ENCODE data around the gene TMEM141. TPM values are rescaled to one million over a fixed set of nuclear protein-coding genes. Genes with fewer than 3 reads are reported as not detected.

TMEM141 gene
- total RNA-seq, 2 experiments from 2014 or later = 43.2 to 70.2 TPM

- Histone ChIP-seq H4K20me1 (ENCODE audit: insufficient read depth, low read length) (no peaks in the 10 kb centered on the region), H3K9me2 (ENCODE audit: insufficient read depth, low read length) (no peaks in the 10 kb centered on the region), H3K36me3 (ENCODE audit: insufficient read depth, low read length) (no peaks in the 10 kb centered on the region), H3K4me1 (ENCODE audit: insufficient read depth, low read length, poor library complexity, severe bottlenecking) (peaks cover 14% of the 10 kb centered on the region), H3K4me3 (ENCODE audit: low read depth, low read length, poor library complexity, severe bottlenecking) (no peak overlapping the region), H3K4me2 (ENCODE audit: low read length) (no peak overlapping the region), H2AFZ (ENCODE audit: low read length) (no peak overlapping the region), H3K27ac (ENCODE audit: low read depth, low read length, poor library complexity, severe bottlenecking) (no peak overlapping the region), H3K79me2 (ENCODE audit: insufficient read depth, low read depth, low read length) (no peaks in the 10 kb centered on the region), H3K9me3 (ENCODE audit: low read length) (peaks cover 17% of the 10 kb centered on the region; the same call in 1 of the 2 replicates)
- no peak for TF ChIP-seq EZH2phosphoT487 (IDR thresholded peaks at IDR 0.05; ENCODE audit: borderline replicate concordance, low read depth, low read length)
- TF ChIP-seq CTCF (conservative IDR thresholded peaks at IDR 0.05; ENCODE audit: low read length) = peak; percentile 65
- ChIA-PET POLR2A (no interaction called here), CTCF (ENCODE audit: unreplicated experiment) (interaction anchor here (0.6 kb wide), 1 partner anchor 9 kb away, joined by 4 read pairs; no protein-coding TSS in a partner anchor)
- intact Hi-C loops (cut with micrococcal nuclease; ENCODE audit: unreplicated experiment) = no loop called here
- peak; percentile 51 for DNase-seq (ENCODE audit: low spot score)
- BruUV-seq (replicated peaks) = no TSS peak
These were observed 21.4 kb upstream of the TMEM141 start for GRCh38 chr9:136769710-136770191.

- TF ChIP-seq EZH2phosphoT487 (IDR thresholded peaks at IDR 0.05; ENCODE audit: borderline replicate concordance, low read depth, low read length) = no peak
- no peak for TF ChIP-seq CTCF (conservative IDR thresholded peaks at IDR 0.05; ENCODE audit: low read length)
- no TSS peak for BruUV-seq (replicated peaks)
- Histone ChIP-seq H2AFZ (ENCODE audit: low read length) (no peak overlapping the region), H3K9me3 (ENCODE audit: low read length) (peaks cover 17% of the 10 kb centered on the region; the same call in 1 of the 2 replicates), H3K9me2 (ENCODE audit: insufficient read depth, low read length) (no peaks in the 10 kb centered on the region), H3K4me2 (ENCODE audit: low read length) (no peak overlapping the region), H3K4me1 (ENCODE audit: insufficient read depth, low read length, poor library complexity, severe bottlenecking) (peaks cover 11% of the 10 kb centered on the region), H3K4me3 (ENCODE audit: low read depth, low read length, poor library complexity, severe bottlenecking) (no peak overlapping the region), H3K79me2 (ENCODE audit: insufficient read depth, low read depth, low read length) (no peaks in the 10 kb centered on the region), H3K36me3 (ENCODE audit: insufficient read depth, low read length) (no peaks in the 10 kb centered on the region), H3K27ac (ENCODE audit: low read depth, low read length, poor library complexity, severe bottlenecking) (no peak overlapping the region), H4K20me1 (ENCODE audit: insufficient read depth, low read length) (no peaks in the 10 kb centered on the region)
- ChIA-PET POLR2A (interaction anchor here (0.5 kb wide), 1 partner anchor 48 kb away, joined by 5 read pairs; no protein-coding TSS in a partner anchor), CTCF (ENCODE audit: unreplicated experiment) (no interaction called here)
- DNase-seq (ENCODE audit: low spot score) = no peak
- intact Hi-C loops (cut with micrococcal nuclease; ENCODE audit: unreplicated experiment) = no loop called here
These were observed 19.2 kb upstream of the TMEM141 start for GRCh38 chr9:136771907-136772415.

GRCh38 chr9:136773386-136774044 lies 17.6 kb upstream of the TMEM141 start:
- TF ChIP-seq EZH2phosphoT487 (IDR thresholded peaks at IDR 0.05; ENCODE audit: borderline replicate concordance, low read depth, low read length) = no peak
- no peak for TF ChIP-seq CTCF (conservative IDR thresholded peaks at IDR 0.05; ENCODE audit: low read length)
- no TSS peak for BruUV-seq (replicated peaks)
- H3K4me3 ChIP-seq (ENCODE audit: low read depth, low read length, poor library complexity, severe bottlenecking) = peak overlapping the region; percentile 14
- no peaks in the 10 kb centered on the region for H4K20me1 ChIP-seq (ENCODE audit: insufficient read depth, low read length)
- H3K4me1 ChIP-seq (ENCODE audit: insufficient read depth, low read length, poor library complexity, severe bottlenecking) = peaks cover 4% of the 10 kb centered on the region
- ChIA-PET POLR2A (no interaction called here), CTCF (ENCODE audit: unreplicated experiment) (no interaction called here)
- H3K27ac ChIP-seq (ENCODE audit: low read depth, low read length, poor library complexity, severe bottlenecking) = no peak overlapping the region
- no peaks in the 10 kb centered on the region for H3K36me3 ChIP-seq (ENCODE audit: insufficient read depth, low read length)
- peak overlapping the region; percentile 98 for H2AFZ ChIP-seq (ENCODE audit: low read length)
- H3K79me2 ChIP-seq (ENCODE audit: insufficient read depth, low read depth, low read length) = no peaks in the 10 kb centered on the region
- DNase-seq (ENCODE audit: low spot score) = peak; percentile 83
- H3K4me2 ChIP-seq (ENCODE audit: low read length) = peak overlapping the region; percentile 21; the same call in 1 of the 2 replicates
- intact Hi-C loops (cut with micrococcal nuclease; ENCODE audit: unreplicated experiment) = no loop called here
- H3K9me3 ChIP-seq (ENCODE audit: low read length) = peaks cover 17% of the 10 kb centered on the region; the same call in 1 of the 2 replicates
- no peaks in the 10 kb centered on the region for H3K9me2 ChIP-seq (ENCODE audit: insufficient read depth, low read length)
